ENCODE data around the gene CD27.
"Not testable (repeated sequence)": the region's sequence is repeated elsewhere in the genome, so short reads cannot be mapped to it uniquely, and the experiment has no call there.

Gene CD27

GRCh38 chr12:6494258-6494743 lies 49.5 kb downstream of the CD27 start:
- peaks cover 38% of the 10 kb centered on the region for H3K36me3 ChIP-seq (replicated peaks; ENCODE audit: low read depth, low read length)
- H3K4me3 ChIP-seq (ENCODE audit: low read length), result peak overlapping the region; percentile 83
- H3K4me2 ChIP-seq (ENCODE audit: low read length), result peak overlapping the region; percentile 93
- peak overlapping the region; percentile 95 for H3K9ac ChIP-seq (ENCODE audit: low read length)
- H3K79me2 ChIP-seq (ENCODE audit: low read length), result peaks cover 56% of the 10 kb centered on the region
- no peaks in the 10 kb centered on the region for H4K20me1 ChIP-seq (ENCODE audit: insufficient read depth, low read length)
- peaks cover 17% of the 10 kb centered on the region for H3K4me1 ChIP-seq (ENCODE audit: low read length)
- peak overlapping the region; percentile 92 for H3K27ac ChIP-seq (ENCODE audit: low read length)
- H3K27me3 ChIP-seq (ENCODE audit: low read depth, low read length), result no peaks in the 10 kb centered on the region
- no peak for TF ChIP-seq EZH2phosphoT487 (IDR thresholded peaks at IDR 0.05; ENCODE audit: low read depth)
- peak; percentile 14; the same call in 1 of the 2 replicates for TF ChIP-seq CTCF (IDR thresholded peaks at IDR 0.05; ENCODE audit: low read depth, low read length)
- H3K9me3 ChIP-seq (ENCODE audit: insufficient read depth, low read length), result no peaks in the 10 kb centered on the region
- H2AFZ ChIP-seq (ENCODE audit: low read depth, low read length), result peak overlapping the region; percentile 54

- peak overlapping the region; percentile 93 for H3K4me2 ChIP-seq (ENCODE audit: low read length)
- H3K4me3 ChIP-seq (ENCODE audit: low read length), result peak overlapping the region; percentile 83
- H3K9me3 ChIP-seq (ENCODE audit: insufficient read depth, low read length), result no peaks in the 10 kb centered on the region
- H3K27ac ChIP-seq (ENCODE audit: low read length), result peak overlapping the region; percentile 92
- no peaks in the 10 kb centered on the region for H4K20me1 ChIP-seq (ENCODE audit: insufficient read depth, low read length)
- peaks cover 61% of the 10 kb centered on the region for H3K79me2 ChIP-seq (ENCODE audit: low read length)
- peak overlapping the region; percentile 95 for H3K9ac ChIP-seq (ENCODE audit: low read length)
- H3K36me3 ChIP-seq (replicated peaks; ENCODE audit: low read depth, low read length), result peaks cover 40% of the 10 kb centered on the region
- H3K27me3 ChIP-seq (ENCODE audit: low read depth, low read length), result no peaks in the 10 kb centered on the region
- peaks cover 17% of the 10 kb centered on the region for H3K4me1 ChIP-seq (ENCODE audit: low read length)
- H2AFZ ChIP-seq (ENCODE audit: low read depth, low read length), result no peak overlapping the region
- no peak for TF ChIP-seq CTCF (IDR thresholded peaks at IDR 0.05; ENCODE audit: low read depth, low read length)
- TF ChIP-seq EZH2phosphoT487 (IDR thresholded peaks at IDR 0.05; ENCODE audit: low read depth), result no peak
Observed at GRCh38 chr12:6494968-6495367, 50.2 kb downstream of the CD27 start.

- Histone ChIP-seq H3K36me3 (replicated peaks; ENCODE audit: low read depth, low read length) (peaks cover 51% of the 10 kb centered on the region), H3K79me2 (ENCODE audit: low read length) (peaks cover 74% of the 10 kb centered on the region), H3K4me1 (ENCODE audit: low read length) (peaks cover 13% of the 10 kb centered on the region)
- H3K27ac ChIP-seq (ENCODE audit: low read length); H4K20me1 ChIP-seq (ENCODE audit: insufficient read depth, low read length); H2AFZ ChIP-seq (ENCODE audit: low read depth, low read length); H3K4me2 ChIP-seq (ENCODE audit: low read length); H3K9me3 ChIP-seq (ENCODE audit: insufficient read depth, low read length); H3K27me3 ChIP-seq (ENCODE audit: low read depth, low read length); H3K9ac ChIP-seq (ENCODE audit: low read length); H3K4me3 ChIP-seq (ENCODE audit: low read length): not testable (repeated sequence)
Observed at GRCh38 chr12:6497291-6497690, 52.5 kb downstream of the CD27 start.

- H3K9me3 ChIP-seq (ENCODE audit: insufficient read depth, low read length), result no peaks in the 10 kb centered on the region
- no peak overlapping the region for H3K27ac ChIP-seq (ENCODE audit: low read length)
- H3K4me1 ChIP-seq (ENCODE audit: low read length), result peaks cover 3% of the 10 kb centered on the region
- H4K20me1 ChIP-seq (ENCODE audit: insufficient read depth, low read length), result peaks cover 3% of the 10 kb centered on the region; the same call in 1 of the 2 replicates
- no peak overlapping the region for H3K4me3 ChIP-seq (ENCODE audit: low read length)
- peaks cover 53% of the 10 kb centered on the region for H3K36me3 ChIP-seq (replicated peaks; ENCODE audit: low read depth, low read length)
- H3K4me2 ChIP-seq (ENCODE audit: low read length), result no peak overlapping the region
- no peaks in the 10 kb centered on the region for H3K27me3 ChIP-seq (ENCODE audit: low read depth, low read length)
- H3K79me2 ChIP-seq (ENCODE audit: low read length), result peaks cover 81% of the 10 kb centered on the region
- TF ChIP-seq EZH2phosphoT487 (IDR thresholded peaks at IDR 0.05; ENCODE audit: low read depth), result no peak
- no peak for TF ChIP-seq CTCF (IDR thresholded peaks at IDR 0.05; ENCODE audit: low read depth, low read length)
- H3K9ac ChIP-seq (ENCODE audit: low read length), result no peak overlapping the region
- H2AFZ ChIP-seq (ENCODE audit: low read depth, low read length), result no peak overlapping the region
Observed at GRCh38 chr12:6500466-6500865, 55.7 kb downstream of the CD27 start.
